ENCODE data around the gene IFITM10. TPM values are rescaled to one million over a fixed set of nuclear protein-coding genes. Genes with fewer than 3 reads are reported as not detected.

IFITM10 gene
- polyA plus RNA-seq, 4 donors: 0.32 to 0.54 (median 0.43) TPM; not detected in 1

DNA sequence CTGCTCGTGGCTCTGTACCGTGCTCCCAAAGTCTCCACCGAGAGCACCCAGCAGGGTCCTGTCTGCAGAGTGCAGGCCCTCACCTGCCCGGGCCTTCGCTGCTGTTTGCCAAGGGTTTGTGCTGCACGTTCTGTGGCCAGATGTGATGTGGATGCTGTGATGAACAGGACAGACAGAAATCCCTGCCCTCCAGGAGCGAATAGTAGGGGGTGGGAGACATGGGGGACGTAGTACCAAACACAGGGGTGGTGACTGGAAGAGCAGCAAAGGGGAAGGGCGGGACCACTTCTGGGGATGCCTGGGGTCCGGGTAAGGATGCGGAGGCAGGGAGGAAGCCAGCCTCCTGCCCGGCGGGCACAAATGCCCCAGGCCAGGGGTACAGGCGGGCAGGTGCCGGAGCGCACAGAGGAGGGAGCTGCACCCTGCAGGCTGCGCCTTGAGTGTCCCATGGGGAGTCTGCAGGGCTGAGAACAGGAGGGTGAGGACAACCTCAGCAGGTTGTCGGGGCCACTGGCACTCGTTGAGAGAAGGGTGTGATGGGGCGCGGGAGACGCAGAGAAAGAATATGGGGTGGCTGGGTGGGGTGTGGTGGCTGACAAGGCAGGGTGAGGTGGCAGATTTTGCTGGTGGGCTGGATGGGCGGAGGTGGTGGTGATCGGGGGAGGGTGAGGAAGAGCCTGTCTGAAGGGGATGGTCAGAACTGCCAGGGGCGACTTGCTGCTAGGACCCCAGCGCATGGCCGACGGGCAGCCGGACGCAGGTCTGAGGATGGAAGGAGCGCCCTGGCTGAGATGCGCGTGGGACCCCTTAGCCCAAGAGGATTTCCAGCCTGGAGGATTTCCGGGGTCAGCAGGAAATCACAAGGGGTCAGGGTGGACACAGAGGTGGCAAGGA lies 29.7 kb upstream of the IFITM10 start:
- no peak for FAIRE-seq
- WGBS, 3 donors: 84 to 87% (median 86%) methylated on average over 32 to 34 of the region's 34 CpGs

DNA sequence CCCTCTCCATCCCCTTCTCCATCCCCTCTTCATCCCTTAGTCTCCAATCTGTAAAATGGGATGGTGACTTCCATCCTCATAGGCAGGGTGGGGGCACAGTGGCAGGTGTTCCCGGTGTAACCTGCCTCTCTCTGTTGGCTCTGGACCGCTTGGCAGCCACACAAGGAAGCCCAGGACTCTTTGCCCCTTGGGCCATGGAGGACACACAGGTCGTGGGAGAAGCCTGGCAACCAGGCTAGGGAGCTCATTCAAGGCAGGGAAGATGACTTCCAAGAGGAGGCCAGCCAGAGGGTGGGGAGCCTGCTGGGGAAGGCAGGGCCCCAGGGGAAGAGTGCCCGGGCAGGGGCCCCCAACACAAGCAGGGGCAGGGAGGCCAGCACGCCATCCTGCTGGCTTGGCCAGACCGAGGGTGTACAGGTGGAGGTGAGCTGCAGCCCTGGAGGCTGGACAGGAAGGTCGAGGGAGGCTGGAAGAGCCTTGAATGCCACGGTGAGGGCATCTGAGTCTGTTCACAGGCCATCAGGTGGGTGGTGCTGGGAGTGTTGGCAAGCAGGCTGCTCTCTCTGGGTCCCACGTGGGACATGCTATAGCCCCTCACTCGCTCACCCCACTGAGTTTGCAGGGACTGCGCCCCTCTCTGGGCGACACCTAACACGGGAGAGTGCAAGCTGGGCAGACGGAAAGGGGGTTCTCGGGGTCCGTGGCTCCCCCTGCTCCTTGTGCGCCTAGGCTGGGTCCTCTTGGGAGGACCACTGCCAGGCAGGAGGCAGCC lies 28.8 kb upstream of the IFITM10 start:
- Histone ChIP-seq H3K9me3 (ENCODE audit: control insufficient read depth in 2 of 2, insufficient read depth in 1 of 2, low read depth in 1 of 2, low read length in 1 of 2) (peaks cover 0 to 16% of the 10 kb centered on the region in 2 donors), H3K36me3 (ENCODE audit: control insufficient read depth in 3 of 3, insufficient read depth in 2 of 3, low read depth in 1 of 3, low read length in 3 of 3) (no peaks in the 10 kb centered on the region), H3K27ac (ENCODE audit: low read depth in 1 of 3, low read length in 2 of 3) (no peak overlapping the region), H3K4me1 (ENCODE audit: control insufficient read depth in 3 of 3, insufficient read depth in 2 of 3, low read depth in 1 of 3, low read length in 2 of 3) (no peaks in the 10 kb centered on the region), H3K4me3 (ENCODE audit: low read depth in 1 of 3, low read length in 3 of 3) (no peak overlapping the region), H3K27me3 (ENCODE audit: control insufficient read depth in 3 of 3, insufficient read depth in 3 of 3, low read length in 3 of 3) (peaks cover 0 to 3% (median 0%) of the 10 kb centered on the region in 3 donors)
- 55 to 80% (median 64%) methylated on average over 17 of the region's 17 CpGs for WGBS, 3 donors
- no peak for FAIRE-seq
- no peak for DNase-seq

More for the DNA sequence above, 29.7 kb upstream of the IFITM10 start:
- Histone ChIP-seq H3K4me1 (ENCODE audit: control insufficient read depth in 3 of 3, insufficient read depth in 2 of 3, low read depth in 1 of 3, low read length in 2 of 3) (no peaks in the 10 kb centered on the region), H3K36me3 (ENCODE audit: control insufficient read depth in 3 of 3, insufficient read depth in 2 of 3, low read depth in 1 of 3, low read length in 3 of 3) (no peaks in the 10 kb centered on the region), H3K4me3 (ENCODE audit: low read depth in 1 of 3, low read length in 3 of 3) (no peak overlapping the region), H3K27me3 (ENCODE audit: control insufficient read depth in 3 of 3, insufficient read depth in 3 of 3, low read length in 3 of 3) (peaks cover 0 to 3% (median 0%) of the 10 kb centered on the region in 3 donors), H3K9me3 (ENCODE audit: control insufficient read depth in 2 of 2, insufficient read depth in 1 of 2, low read depth in 1 of 2, low read length in 1 of 2) (peaks cover 0 to 10% of the 10 kb centered on the region in 2 donors), H3K27ac (ENCODE audit: low read depth in 1 of 3, low read length in 2 of 3) (no peak overlapping the region)
- DNase-seq: no peak

DNA sequence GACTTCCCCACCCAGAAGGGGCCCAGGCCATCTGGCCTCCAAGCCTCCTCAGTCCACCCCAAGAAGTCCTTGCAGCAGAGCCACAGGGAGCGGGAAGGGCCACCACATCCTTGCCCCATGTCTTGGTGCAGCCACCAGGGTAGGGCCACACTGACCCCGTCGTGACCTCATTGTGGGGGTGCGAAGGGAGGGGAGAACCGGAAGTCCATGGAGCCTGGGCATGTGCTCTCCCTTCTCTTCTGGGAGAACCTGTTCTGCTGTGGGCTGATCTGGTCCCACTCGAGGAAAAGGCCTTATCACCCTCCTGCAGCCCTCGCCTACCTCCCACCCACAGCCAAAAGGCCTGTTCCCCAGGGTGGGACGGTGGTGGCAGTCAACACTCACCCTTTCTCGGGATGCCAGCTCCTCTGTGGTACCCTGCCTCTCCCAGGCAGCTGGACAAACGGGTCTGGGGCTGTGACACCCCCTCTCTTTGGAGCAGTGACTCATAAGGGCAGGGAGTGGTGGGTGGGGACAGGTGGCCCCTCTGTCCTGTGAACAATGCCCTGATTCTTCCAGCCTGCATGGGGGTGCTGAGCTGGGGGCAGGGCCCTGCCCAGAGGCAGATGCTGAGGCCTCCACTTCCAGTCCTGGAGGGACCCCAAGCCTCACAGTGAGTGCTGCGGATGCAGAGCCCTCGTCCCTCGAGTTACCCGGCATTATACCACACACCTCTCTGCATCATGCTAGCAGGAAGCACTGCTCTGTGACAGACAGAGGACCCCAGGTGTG lies 27.9 kb upstream of the IFITM10 start:
- H3K9me3 ChIP-seq (ENCODE audit: control insufficient read depth in 2 of 2, insufficient read depth in 1 of 2, low read depth in 1 of 2, low read length in 1 of 2): peaks cover 0 to 16% of the 10 kb centered on the region in 2 donors
- WGBS, 3 donors: 39 to 68% (median 57%) methylated on average over 12 to 14 of the region's 14 CpGs
- no peak overlapping the region for H3K27ac ChIP-seq (ENCODE audit: low read depth in 1 of 3, low read length in 2 of 3)
- no peak overlapping the region for H3K4me3 ChIP-seq (ENCODE audit: low read depth in 1 of 3, low read length in 3 of 3)
- FAIRE-seq: no peak
- peak in 1 of 2 donors; percentile 34 for DNase-seq
- H3K27me3 ChIP-seq (ENCODE audit: control insufficient read depth in 3 of 3, insufficient read depth in 3 of 3, low read length in 3 of 3): peaks cover 0 to under 1% (median 0%) of the 10 kb centered on the region in 3 donors
- H3K36me3 ChIP-seq (ENCODE audit: control insufficient read depth in 3 of 3, insufficient read depth in 2 of 3, low read depth in 1 of 3, low read length in 3 of 3): no peaks in the 10 kb centered on the region
- peaks cover 0 to under 1% (median 0%) of the 10 kb centered on the region in 3 donors for H3K4me1 ChIP-seq (ENCODE audit: control insufficient read depth in 3 of 3, insufficient read depth in 2 of 3, low read depth in 1 of 3, low read length in 2 of 3)

DNA sequence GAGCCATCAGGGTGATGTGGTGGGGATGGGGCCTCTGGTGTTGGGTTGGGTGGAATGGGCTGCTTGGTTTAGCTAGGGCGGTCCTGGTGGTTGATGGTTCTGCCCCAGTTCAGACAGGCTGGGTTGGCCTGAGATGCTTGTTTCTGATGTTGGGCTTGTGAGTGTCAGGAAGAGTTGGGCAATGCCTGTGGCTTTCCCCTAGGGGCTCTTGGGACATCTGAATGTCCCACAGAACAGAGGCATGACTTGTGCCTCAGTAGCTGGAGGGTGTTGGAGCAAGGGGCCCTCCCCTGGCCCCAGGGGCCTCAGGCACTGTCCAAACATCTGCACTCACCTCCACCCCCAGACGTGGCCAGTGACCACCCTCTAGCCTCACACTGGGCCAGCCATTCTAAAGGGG lies 27.3 kb upstream of the IFITM10 start:
- Histone ChIP-seq H3K9me3 (ENCODE audit: control insufficient read depth in 2 of 2, insufficient read depth in 1 of 2, low read depth in 1 of 2, low read length in 1 of 2) (peaks cover 0 to 16% of the 10 kb centered on the region in 2 donors), H3K27me3 (ENCODE audit: control insufficient read depth in 3 of 3, insufficient read depth in 3 of 3, low read length in 3 of 3) (no peaks in the 10 kb centered on the region), H3K4me3 (ENCODE audit: low read depth in 1 of 3, low read length in 3 of 3) (no peak overlapping the region), H3K36me3 (ENCODE audit: control insufficient read depth in 3 of 3, insufficient read depth in 2 of 3, low read depth in 1 of 3, low read length in 3 of 3) (no peaks in the 10 kb centered on the region), H3K27ac (ENCODE audit: low read depth in 1 of 3, low read length in 2 of 3) (no peak overlapping the region), H3K4me1 (ENCODE audit: control insufficient read depth in 3 of 3, insufficient read depth in 2 of 3, low read depth in 1 of 3, low read length in 2 of 3) (peaks cover 1 to 6% (median 1%) of the 10 kb centered on the region in 3 donors)
- WGBS, 3 donors: 68 to 91% (median 80%) methylated on average over 2 of the region's 2 CpGs
- DNase-seq: no peak
- no peak for FAIRE-seq

DNA sequence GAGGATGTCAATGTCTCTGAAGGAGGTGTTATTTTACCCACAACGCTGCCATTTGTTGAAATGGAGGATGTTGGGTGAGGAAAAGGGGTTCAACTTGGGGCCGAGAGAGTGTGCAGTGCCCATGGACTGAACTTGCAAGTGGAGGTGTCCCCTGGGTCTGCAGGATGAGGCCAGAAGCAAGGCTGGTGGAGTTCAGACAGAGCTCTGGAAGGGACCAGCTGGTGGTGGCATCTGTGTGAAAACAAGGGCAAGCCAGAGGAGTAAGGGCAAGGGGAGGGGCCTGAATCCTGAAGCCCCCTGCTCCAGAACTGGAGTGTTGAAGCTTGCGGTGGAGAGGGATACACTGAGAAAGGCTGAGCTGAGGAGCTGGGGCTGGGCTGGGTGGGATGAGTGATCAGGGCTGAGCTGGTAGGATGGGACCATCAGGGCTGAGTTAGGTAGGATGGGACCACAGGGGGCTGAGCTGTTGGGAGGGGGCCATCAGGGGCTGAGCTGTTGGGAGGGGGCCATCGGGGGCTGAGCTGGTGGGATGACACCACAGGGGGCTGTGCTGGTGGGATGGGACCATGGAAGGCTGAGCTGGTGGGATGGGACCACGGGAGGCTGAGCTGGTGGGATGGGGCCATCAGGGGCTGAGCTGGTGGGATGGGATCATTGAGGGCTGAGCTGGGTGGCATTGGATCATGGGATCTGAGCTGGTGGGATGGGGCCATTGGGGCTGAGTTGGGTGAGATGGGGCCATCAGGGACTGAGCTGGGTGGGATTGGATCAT lies 26.7 kb upstream of the IFITM10 start:
- FAIRE-seq: no peak
- Histone ChIP-seq H3K27ac (ENCODE audit: low read depth in 1 of 3, low read length in 2 of 3) (no peak overlapping the region), H3K9me3 (ENCODE audit: control insufficient read depth in 2 of 2, insufficient read depth in 1 of 2, low read depth in 1 of 2, low read length in 1 of 2) (peaks cover 0 to 16% of the 10 kb centered on the region in 2 donors), H3K4me3 (ENCODE audit: low read depth in 1 of 3, low read length in 3 of 3) (no peak overlapping the region), H3K36me3 (ENCODE audit: control insufficient read depth in 3 of 3, insufficient read depth in 2 of 3, low read depth in 1 of 3, low read length in 3 of 3) (no peaks in the 10 kb centered on the region), H3K4me1 (ENCODE audit: control insufficient read depth in 3 of 3, insufficient read depth in 2 of 3, low read depth in 1 of 3, low read length in 2 of 3) (peaks cover 3 to 7% (median 6%) of the 10 kb centered on the region in 3 donors), H3K27me3 (ENCODE audit: control insufficient read depth in 3 of 3, insufficient read depth in 3 of 3, low read length in 3 of 3) (peaks cover 0 to 3% (median 0%) of the 10 kb centered on the region in 3 donors)
- no peak for DNase-seq
- whole genome bisulfite sequencing, 3 donors: 82 to 85% (median 85%) methylated on average over 5 of the region's 5 CpGs

DNA sequence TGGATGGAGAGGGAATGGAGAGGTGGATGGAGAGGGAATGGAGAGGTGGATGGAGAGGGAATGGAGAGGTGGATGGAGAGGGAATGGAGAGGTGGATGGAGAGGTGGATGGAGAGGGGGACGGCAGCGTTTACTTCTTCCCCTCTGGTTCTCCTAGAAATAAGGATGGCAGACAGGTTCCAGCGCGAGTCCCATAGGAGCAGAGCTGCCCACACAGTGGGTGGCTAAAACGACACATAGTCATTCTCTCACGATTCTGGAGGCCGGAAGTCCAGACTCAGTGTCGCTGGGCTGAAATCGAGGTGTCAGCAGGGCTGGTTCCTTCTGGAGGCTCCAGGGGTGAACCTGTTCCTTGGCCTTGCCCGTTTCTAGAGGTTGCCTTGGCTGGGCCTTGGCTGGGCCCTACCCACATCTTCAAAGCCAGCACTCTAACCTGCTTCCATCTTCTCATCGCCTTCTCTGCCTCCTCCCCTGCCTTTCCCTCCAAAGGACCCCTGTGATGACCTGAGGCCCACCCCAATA lies 26.0 kb upstream of the IFITM10 start:
- no peak for FAIRE-seq
- H3K36me3 ChIP-seq (ENCODE audit: control insufficient read depth in 3 of 3, insufficient read depth in 2 of 3, low read depth in 1 of 3, low read length in 3 of 3): no peaks in the 10 kb centered on the region
- 80 to 86% (median 83%) methylated on average over 9 to 11 of the region's 11 CpGs for WGBS, 3 donors
- H3K9me3 ChIP-seq (ENCODE audit: control insufficient read depth in 2 of 2, insufficient read depth in 1 of 2, low read depth in 1 of 2, low read length in 1 of 2): peaks cover 0 to 16% of the 10 kb centered on the region in 2 donors
- H3K4me3 ChIP-seq (ENCODE audit: low read depth in 1 of 3, low read length in 3 of 3): no peak overlapping the region
- peaks cover 0 to 5% (median 0%) of the 10 kb centered on the region in 3 donors for H3K27me3 ChIP-seq (ENCODE audit: control insufficient read depth in 3 of 3, insufficient read depth in 3 of 3, low read length in 3 of 3)
- peaks cover 3 to 8% (median 6%) of the 10 kb centered on the region in 3 donors for H3K4me1 ChIP-seq (ENCODE audit: control insufficient read depth in 3 of 3, insufficient read depth in 2 of 3, low read depth in 1 of 3, low read length in 2 of 3)
- no peak overlapping the region for H3K27ac ChIP-seq (ENCODE audit: low read depth in 1 of 3, low read length in 2 of 3)
- DNase-seq: no peak

DNA sequence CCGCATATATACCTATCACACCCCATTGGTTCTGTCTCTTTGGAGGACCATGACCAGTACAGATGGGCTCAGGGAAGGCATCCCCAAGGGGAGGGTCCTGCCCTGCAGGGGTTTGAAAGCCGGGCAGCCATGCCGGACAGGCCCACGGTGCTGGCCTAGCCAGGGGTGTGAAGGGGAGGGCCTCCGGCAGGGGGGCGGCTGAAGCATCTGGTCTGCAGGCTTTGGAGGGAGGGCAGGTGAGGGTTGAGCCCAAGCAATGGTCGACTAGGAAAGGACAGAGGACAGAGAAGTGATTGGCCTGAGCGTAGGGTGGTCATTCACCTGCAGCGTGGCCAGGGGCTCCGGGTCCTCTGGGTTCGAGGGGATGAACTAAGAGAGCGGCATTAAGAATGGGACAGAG lies 24.5 kb upstream of the IFITM10 start:
- Histone ChIP-seq H3K27ac (ENCODE audit: low read depth in 1 of 3, low read length in 2 of 3) (no peak overlapping the region), H3K9me3 (ENCODE audit: control insufficient read depth in 2 of 2, insufficient read depth in 1 of 2, low read depth in 1 of 2, low read length in 1 of 2) (peaks cover 0 to 16% of the 10 kb centered on the region in 2 donors), H3K4me1 (ENCODE audit: control insufficient read depth in 3 of 3, insufficient read depth in 2 of 3, low read depth in 1 of 3, low read length in 2 of 3) (peaks cover 3 to 8% (median 7%) of the 10 kb centered on the region in 3 donors), H3K27me3 (ENCODE audit: control insufficient read depth in 3 of 3, insufficient read depth in 3 of 3, low read length in 3 of 3) (peaks cover 0 to 5% (median 0%) of the 10 kb centered on the region in 3 donors), H3K4me3 (ENCODE audit: low read depth in 1 of 3, low read length in 3 of 3) (no peak overlapping the region), H3K36me3 (ENCODE audit: control insufficient read depth in 3 of 3, insufficient read depth in 2 of 3, low read depth in 1 of 3, low read length in 3 of 3) (no peaks in the 10 kb centered on the region)
- WGBS, 3 donors: 79 to 81% (median 80%) methylated on average over 12 of the region's 12 CpGs
- no peak for FAIRE-seq
- no peak for DNase-seq
